LNCAP (cell line): ENCODE measurements around the gene RAVER2.

ENCODE experiments used
- CTCF ChIP-seq: fragments of 450-650 bp; IDR thresholded peaks from 2 replicates; pipeline ENCODE4 v1.5.1; 2017; ENCODE audit warnings: mild to moderate bottlenecking

The RAVER2 gene

GRCh38 chr1:64878090-64878489 lies 133.2 kb downstream of the RAVER2 start:
- TF ChIP-seq CTCF, result no peak

GRCh38 chr1:64878931-64879611 lies 134.2 kb downstream of the RAVER2 start:
- no peak for TF ChIP-seq CTCF

- no peak for TF ChIP-seq CTCF
Measured at GRCh38 chr1:64880449-64880848, 135.6 kb downstream of the RAVER2 start.

GRCh38 chr1:64881281-64881680 lies 136.4 kb downstream of the RAVER2 start:
- TF ChIP-seq CTCF, result no peak
